A673 (cell line): ENCODE measurements around the gene CACNB1. TPM values are rescaled to one million over a fixed set of nuclear protein-coding genes. Genes with fewer than 3 reads are reported as not detected.

Experiments used
- BruUV-seq: library from RNA; stranded (reverse); fragments of 400-500 nt; replicated peaks from 2 replicates; lab custom pipeline; 2021; lab: Mats Ljungman, UMichigan
- CTCF ChIA-PET: fragments of 300-600 bp; sonication (Branson Sonifier 250); formaldehyde crosslinking; loops from one replicate; lab custom pipeline; 2022; ENCODE audit warnings: antibody characterized with exemption; lab: Charles Lee
- POLR2A ChIA-PET: fragments of 300-600 bp; sonication (Branson Sonifier 250); formaldehyde crosslinking; loops from one replicate; lab custom pipeline; 2022; ENCODE audit warnings: antibody characterized with exemption; ENCODE audit not compliant: low non-redundant PET; lab: Charles Lee
- DNase-seq: peaks from one replicate; pipeline ENCODE4 v3.0.0-alpha.2; 2015; ENCODE audit warnings: low spot score
- H3K27ac ChIP-seq: fragments of 200-600 bp; sonication (generic); 2 replicates; pipeline ENCODE4 v1.5.1; 2016; ENCODE audit warnings: mixed run types, low read depth, mild to moderate bottlenecking, mixed read lengths, antibody characterized with exemption, low read length; ENCODE audit not compliant: poor library complexity, severe bottlenecking
- H3K27me3 ChIP-seq: fragments of 200-600 bp; sonication (generic); replicated peaks from 2 replicates; pipeline ENCODE4 v1.6.1; 2017; ENCODE audit warnings: mixed run types, low read depth, mild to moderate bottlenecking, mixed read lengths, antibody characterized with exemption, low read length; ENCODE audit not compliant: insufficient read depth, poor library complexity
- H3K36me3 ChIP-seq: fragments of 200-600 bp; sonication (generic); 2 replicates; pipeline ENCODE4 v1.6.1; 2016; ENCODE audit warnings: mixed run types, mild to moderate bottlenecking, mixed read lengths, antibody characterized with exemption, low read length; ENCODE audit not compliant: insufficient read depth, poor library complexity, severe bottlenecking
- H3K4me1 ChIP-seq: fragments of 200-600 bp; sonication (generic); 2 replicates; pipeline ENCODE4 v1.6.1; 2017; ENCODE audit warnings: mixed run types, mild to moderate bottlenecking, mixed read lengths, antibody characterized with exemption, low read length; ENCODE audit not compliant: insufficient read depth, poor library complexity, severe bottlenecking
- H3K4me3 ChIP-seq: fragments of 200-600 bp; sonication (generic); 2 replicates; pipeline ENCODE4 v1.5.1; 2016; ENCODE audit warnings: low read depth, mixed run types, mild to moderate bottlenecking, mixed read lengths, low read length; ENCODE audit not compliant: poor library complexity, severe bottlenecking
- H3K9me3 ChIP-seq: fragments of 200-600 bp; sonication (generic); 2 replicates; pipeline ENCODE4 v1.6.1; 2016; ENCODE audit warnings: mixed run types, low read depth, mild to moderate bottlenecking, mixed read lengths, antibody characterized with exemption, low read length; ENCODE audit not compliant: poor library complexity, severe bottlenecking
- EZH2 ChIP-seq: fragments of 200-600 bp; sonication (generic); IDR thresholded peaks from 2 replicates; pipeline ENCODE4 v1.6.1; 2017; ENCODE audit warnings: borderline replicate concordance, low read depth, mild to moderate bottlenecking, mixed read lengths, antibody characterized with exemption, low read length; ENCODE audit not compliant: poor library complexity, severe bottlenecking
- intact Hi-C: fragments of 100-400 bp; cut with micrococcal nuclease; formaldehyde crosslinking; loops from one replicate; pipeline ENCODE4 v1.10.0; 2022; ENCODE audit not compliant: unreplicated experiment
- total RNA-seq: library from RNA; stranded (reverse); gene quantifications from 2 replicates; pipeline ENCODE4 v1.2.3, GENCODE V29; 2021
- TF ChIP-seq, protein P1 (sequence below): fragments of 300-800, 200-600 bp; sonication (generic); conservative IDR thresholded peaks from 2 replicates; pipeline ENCODE4 v1.5.1; 2017; ENCODE audit warnings: low read depth, mild to moderate bottlenecking, antibody characterized with exemption, low read length, moderate library complexity, mixed read lengths

CACNB1 gene
- total RNA-seq, 1 experiment from 2014 or later = 8.0 TPM

DNA sequence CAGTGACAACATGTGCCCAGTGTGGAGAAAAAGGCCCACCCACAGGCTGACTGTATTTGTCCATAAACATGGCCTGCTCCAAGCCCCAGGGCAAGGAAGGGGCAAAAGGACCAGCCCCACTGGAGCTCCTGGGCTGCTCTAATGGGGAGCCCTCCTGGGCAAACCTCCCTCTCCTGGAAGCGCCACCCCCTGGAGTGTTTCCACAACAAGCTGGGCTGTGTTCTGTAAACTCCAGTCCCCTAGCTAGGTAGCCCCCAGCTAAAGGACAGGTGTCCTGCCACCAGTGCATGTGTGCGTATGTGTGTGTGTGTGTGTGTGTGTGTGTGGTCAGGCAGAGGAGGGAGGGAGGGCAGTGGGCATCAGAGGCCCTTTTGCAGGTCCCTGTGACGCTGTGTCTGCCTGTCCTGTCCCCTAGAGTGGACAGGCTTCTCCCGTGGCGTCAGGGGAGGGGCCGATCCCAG is 39.5 kb upstream of the CACNB1 start:
- intact Hi-C loops = loop anchor here (5.0 kb wide), 1 partner anchor 40 kb away; the partner anchor contains the start of gene CACNB1
- H3K27ac ChIP-seq = no peak overlapping the region
- ChIA-PET POLR2A (no interaction called here), CTCF (interaction anchor here (0.9 to 1.3 kb wide), 2 partner anchors 28 to 62 kb away, joined by 4 to 7 read pairs; no protein-coding TSS in a partner anchor)
- H3K36me3 ChIP-seq = no peaks in the 10 kb centered on the region
- BruUV-seq = no TSS peak
- H3K4me1 ChIP-seq = no peaks in the 10 kb centered on the region
- no peak for DNase-seq
- TF ChIP-seq EZH2 = no peak
- TF ChIP-seq, protein P1, sequence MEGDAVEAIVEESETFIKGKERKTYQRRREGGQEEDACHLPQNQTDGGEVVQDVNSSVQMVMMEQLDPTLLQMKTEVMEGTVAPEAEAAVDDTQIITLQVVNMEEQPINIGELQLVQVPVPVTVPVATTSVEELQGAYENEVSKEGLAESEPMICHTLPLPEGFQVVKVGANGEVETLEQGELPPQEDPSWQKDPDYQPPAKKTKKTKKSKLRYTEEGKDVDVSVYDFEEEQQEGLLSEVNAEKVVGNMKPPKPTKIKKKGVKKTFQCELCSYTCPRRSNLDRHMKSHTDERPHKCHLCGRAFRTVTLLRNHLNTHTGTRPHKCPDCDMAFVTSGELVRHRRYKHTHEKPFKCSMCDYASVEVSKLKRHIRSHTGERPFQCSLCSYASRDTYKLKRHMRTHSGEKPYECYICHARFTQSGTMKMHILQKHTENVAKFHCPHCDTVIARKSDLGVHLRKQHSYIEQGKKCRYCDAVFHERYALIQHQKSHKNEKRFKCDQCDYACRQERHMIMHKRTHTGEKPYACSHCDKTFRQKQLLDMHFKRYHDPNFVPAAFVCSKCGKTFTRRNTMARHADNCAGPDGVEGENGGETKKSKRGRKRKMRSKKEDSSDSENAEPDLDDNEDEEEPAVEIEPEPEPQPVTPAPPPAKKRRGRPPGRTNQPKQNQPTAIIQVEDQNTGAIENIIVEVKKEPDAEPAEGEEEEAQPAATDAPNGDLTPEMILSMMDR = no peak
- H3K4me3 ChIP-seq = no peak overlapping the region
- H3K9me3 ChIP-seq = no peaks in the 10 kb centered on the region
- no peaks in the 10 kb centered on the region for H3K27me3 ChIP-seq

DNA sequence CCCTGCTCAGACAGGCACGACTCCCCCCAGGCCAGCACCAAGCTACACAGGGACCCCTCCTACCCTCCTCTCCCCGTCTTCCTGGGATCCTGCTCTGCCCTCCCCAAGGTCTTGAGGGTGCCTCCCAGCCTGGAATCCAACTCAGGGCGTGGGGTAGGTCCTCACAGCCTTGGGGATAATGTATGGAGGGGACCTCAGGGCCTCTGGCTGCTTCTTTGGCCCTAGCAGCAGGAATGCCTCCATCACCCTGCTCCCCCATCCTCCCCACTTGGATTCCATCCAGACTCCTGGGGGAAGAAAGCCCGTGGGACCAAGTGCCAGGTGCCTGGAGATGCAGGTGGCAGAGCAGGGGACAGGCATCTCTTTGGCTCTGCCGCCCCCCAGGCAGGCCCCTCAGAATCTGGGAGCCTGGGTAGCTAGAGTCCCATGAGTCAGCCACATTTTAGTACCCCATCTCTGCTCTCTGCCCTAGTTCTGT is 39.0 kb upstream of the CACNB1 start:
- no peak for TF ChIP-seq EZH2
- TF ChIP-seq, protein P1 = no peak
- Histone ChIP-seq H3K4me3 (no peak overlapping the region), H3K27ac (no peak overlapping the region), H3K4me1 (peaks cover 5% of the 10 kb centered on the region), H3K36me3 (no peaks in the 10 kb centered on the region), H3K27me3 (no peaks in the 10 kb centered on the region), H3K9me3 (no peaks in the 10 kb centered on the region)
- no TSS peak for BruUV-seq
- intact Hi-C loops = loop anchor here (5.0 kb wide), 1 partner anchor 39 kb away; the partner anchor contains the start of gene CACNB1
- POLR2A ChIA-PET = no interaction called here
- CTCF ChIA-PET = interaction anchor here (0.5 to 1.7 kb wide), 4 partner anchors 8 to 62 kb away, joined by 4 to 7 read pairs (median 5); partner anchors contain the start of gene STAC2
- no peak for DNase-seq

- Histone ChIP-seq H3K4me1 (peaks cover 12% of the 10 kb centered on the region), H3K27ac (no peak overlapping the region), H3K27me3 (no peaks in the 10 kb centered on the region), H3K36me3 (no peaks in the 10 kb centered on the region), H3K9me3 (no peaks in the 10 kb centered on the region), H3K4me3 (no peak overlapping the region)
- intact Hi-C loops = loop anchor here (5.0 kb wide), 1 partner anchor 39 kb away; the partner anchor contains the start of gene CACNB1
- DNase-seq = peak; percentile 66
- TF ChIP-seq EZH2 = no peak
- TF ChIP-seq, protein P1 = peak; percentile 74
- BruUV-seq = no TSS peak
- ChIA-PET CTCF (interaction anchor here (0.5 to 1.7 kb wide), 8 partner anchors 9 to 340 kb away, joined by 3 to 7 read pairs (median 6); partner anchors contain the start of genes RPL19 and STAC2), POLR2A (no interaction called here)
Observed at GRCh38 chr17:39235555-39236449, 38.3 kb upstream of the CACNB1 start.
